Activated CD8-positive, alpha-beta T cell treated with anti-CD3 and anti-CD28 coated beads for 36 hours (primary cell): ENCODE data around the gene BRPF1. TPM values are rescaled to one million over a fixed set of nuclear protein-coding genes. Genes with fewer than 3 reads are reported as not detected.

Experiments
- ATAC-seq: fragments of 200-7000 bp; cut with Tn5 transposase; one replicate; pipeline ENCODE4 v1.10.0; 2021; ENCODE audit warnings: mild to moderate bottlenecking, moderate library complexity
- CTCF ChIA-PET: fragments of 350-600 bp; sonication (Branson Sonifier 250); formaldehyde crosslinking; loops from one replicate; lab custom pipeline; 2021; ENCODE audit warnings: antibody characterized with exemption; lab: Charles Lee
- POLR2A ChIA-PET: fragments of 350-600 bp; sonication (Branson Sonifier 250); formaldehyde crosslinking; loops from one replicate; lab custom pipeline; 2021; ENCODE audit warnings: antibody characterized with exemption; lab: Charles Lee
- DNase-seq: peaks from one replicate; pipeline ENCODE4 v3.0.0-alpha.2; 2020
- H3K27ac Mint-ChIP-seq: one replicate; pipeline ENCODE4 v1.8.0; 2021; ENCODE audit warnings: mild to moderate bottlenecking, mixed read lengths
- H3K27me3 Mint-ChIP-seq: one replicate; pipeline ENCODE4 v1.8.0; 2021; ENCODE audit warnings: mixed read lengths
- H3K36me3 Mint-ChIP-seq: one replicate; pipeline ENCODE4 v1.8.0; 2021; ENCODE audit warnings: low read depth, mixed read lengths
- H3K4me1 Mint-ChIP-seq: one replicate; pipeline ENCODE4 v1.8.0; 2021; ENCODE audit warnings: low read depth, mixed read lengths
- H3K4me3 Mint-ChIP-seq: one replicate; pipeline ENCODE4 v1.8.0; 2021; ENCODE audit warnings: mild to moderate bottlenecking, moderate library complexity, mixed read lengths
- H3K9me3 Mint-ChIP-seq: one replicate; pipeline ENCODE4 v1.8.0; 2021; ENCODE audit warnings: mixed read lengths
- CTCF ChIP-seq: fragments of 200-600 bp; IDR thresholded peaks from one replicate; pipeline ENCODE4 v1.8.0; 2022; ENCODE audit warnings: antibody characterized with exemption, mild to moderate bottlenecking
- intact Hi-C: fragments of 100-400 bp; cut with micrococcal nuclease; formaldehyde crosslinking; loops from one replicate; pipeline ENCODE4 v1.10.0; 2022
- total RNA-seq, 2 experiments: library from RNA; stranded (reverse); gene quantifications; one replicate each; pipeline ENCODE4 v1.2.3, GENCODE V29; 2021

The BRPF1 gene
- total RNA-seq, 2 experiments from 2014 or later, result 28.2 to 32.3 TPM

- Mint-ChIP-seq H3K27me3 (no peaks in the 10 kb centered on the region), H3K4me3 (no peak overlapping the region), H3K36me3 (peaks cover 57% of the 10 kb centered on the region), H3K4me1 (peaks cover 16% of the 10 kb centered on the region), H3K27ac (no peak overlapping the region), H3K9me3 (no peaks in the 10 kb centered on the region)
- ATAC-seq (no peak), DNase-seq (no peak)
- intact Hi-C loops, result no loop called here
- ChIA-PET POLR2A (interaction anchor here (0.9 to 3.4 kb wide), 3 partner anchors 8 to 11 kb away, joined by 3 to 23 read pairs (median 5); partner anchors contain the start of gene BRPF1), CTCF (interaction anchor here (1.2 to 2.0 kb wide), 2 partner anchors 11 to 17 kb away, joined by 5 to 9 read pairs; no protein-coding TSS in a partner anchor)
- TF ChIP-seq CTCF, result no peak
Measured at GRCh38 chr3:9744162-9744561, 12.6 kb downstream of the BRPF1 start.

DNA sequence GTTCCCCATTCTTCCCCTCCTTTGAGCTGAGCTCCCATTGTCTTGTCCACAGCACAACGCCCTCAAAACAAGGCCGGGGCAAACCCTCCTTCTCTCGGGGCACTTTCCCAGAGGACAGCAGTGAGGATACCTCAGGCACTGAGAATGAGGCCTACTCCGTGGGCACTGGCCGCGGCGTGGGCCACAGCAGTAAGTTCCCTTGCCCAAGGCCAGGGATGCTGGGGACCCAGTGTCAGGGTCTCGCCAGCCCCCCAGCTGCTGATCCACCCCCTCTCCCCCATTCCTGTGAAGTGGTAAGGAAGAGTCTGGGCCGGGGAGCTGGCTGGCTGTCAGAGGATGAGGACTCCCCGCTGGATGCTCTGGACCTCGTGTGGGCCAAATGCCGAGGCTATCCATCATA is 14.0 kb downstream of the BRPF1 start:
- H3K27ac Mint-ChIP-seq, result no peak overlapping the region
- POLR2A ChIA-PET, result interaction anchor here (0.7 to 7.4 kb wide), 4 partner anchors 9 to 15 kb away, joined by 3 to 50 read pairs (median 6); partner anchors contain the start of gene BRPF1

GRCh38 chr3:9746330-9746729 is 14.8 kb downstream of the BRPF1 start:
- Mint-ChIP-seq H3K4me3 (no peak overlapping the region), H3K36me3 (peaks cover 62% of the 10 kb centered on the region), H3K4me1 (peaks cover 22% of the 10 kb centered on the region), H3K9me3 (no peaks in the 10 kb centered on the region), H3K27me3 (no peaks in the 10 kb centered on the region), H3K27ac (peak overlapping the region; percentile 74)
- POLR2A ChIA-PET, result interaction anchor here (0.9 to 7.4 kb wide), 4 partner anchors 8 to 34 kb away, joined by 3 to 50 read pairs (median 6); partner anchors contain the start of gene BRPF1
- TF ChIP-seq CTCF, result no peak
- CTCF ChIA-PET, result interaction anchor here (1.0 to 1.6 kb wide), 3 partner anchors 9 to 19 kb away, joined by 4 to 7 read pairs (median 4); no protein-coding TSS in a partner anchor
- DNase-seq (peak; percentile 67), ATAC-seq (no peak)
- intact Hi-C loops, result no loop called here

More for the DNA sequence above, 14.0 kb downstream of the BRPF1 start:
- Mint-ChIP-seq H3K36me3 (peaks cover 58% of the 10 kb centered on the region), H3K4me1 (peaks cover 19% of the 10 kb centered on the region), H3K4me3 (no peak overlapping the region), H3K27me3 (no peaks in the 10 kb centered on the region), H3K9me3 (no peaks in the 10 kb centered on the region)
- CTCF ChIA-PET, result interaction anchor here (1.4 to 1.6 kb wide), 2 partner anchors 9 to 18 kb away, joined by 4 to 7 read pairs; no protein-coding TSS in a partner anchor
- DNase-seq, result no peak
- TF ChIP-seq CTCF, result no peak
- intact Hi-C loops, result no loop called here
- no peak for ATAC-seq

- TF ChIP-seq CTCF, result no peak
- Mint-ChIP-seq H3K9me3 (no peaks in the 10 kb centered on the region), H3K27me3 (no peaks in the 10 kb centered on the region), H3K4me3 (no peak overlapping the region), H3K36me3 (peaks cover 66% of the 10 kb centered on the region), H3K27ac (peak overlapping the region; percentile 74), H3K4me1 (peaks cover 31% of the 10 kb centered on the region)
- DNase-seq, result no peak
- ATAC-seq, result no peak
- intact Hi-C loops, result no loop called here
- ChIA-PET POLR2A (interaction anchor here (1.2 to 7.4 kb wide), 3 partner anchors 15 to 33 kb away, joined by 4 to 50 read pairs (median 5); partner anchors contain the start of gene BRPF1), CTCF (no interaction called here)
Measured at GRCh38 chr3:9747267-9747666, 15.7 kb downstream of the BRPF1 start.

DNA sequence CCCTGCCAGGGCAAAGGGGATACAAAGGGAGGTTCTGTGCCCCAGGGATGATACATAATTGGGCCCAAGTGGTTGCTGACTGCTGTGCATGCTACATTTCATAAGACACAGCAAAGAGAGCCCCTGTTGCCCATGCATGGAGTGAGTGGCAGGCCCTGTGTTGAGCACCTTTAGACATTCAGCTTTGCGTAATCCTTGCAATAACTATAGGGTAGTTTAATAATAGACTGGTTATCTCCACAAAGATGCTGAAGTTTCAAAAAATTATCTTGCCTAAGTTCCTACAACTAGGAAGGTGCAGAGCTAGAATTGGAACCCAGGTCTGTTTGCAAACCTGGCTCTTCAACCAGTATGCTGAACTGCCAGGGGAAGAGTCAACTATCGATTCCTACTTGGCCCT is 16.5 kb downstream of the BRPF1 start:
- POLR2A ChIA-PET, result interaction anchor here (1.1 to 7.4 kb wide), 3 partner anchors 10 to 21 kb away, joined by 3 to 50 read pairs (median 4); partner anchors contain the start of gene BRPF1
- Mint-ChIP-seq H3K27me3 (no peaks in the 10 kb centered on the region), H3K36me3 (peaks cover 70% of the 10 kb centered on the region), H3K27ac (no peak overlapping the region), H3K4me3 (no peak overlapping the region), H3K9me3 (no peaks in the 10 kb centered on the region), H3K4me1 (peaks cover 35% of the 10 kb centered on the region)
- CTCF ChIA-PET, result interaction anchor here (3.2 kb wide), 1 partner anchor 21 kb away, joined by 15 read pairs; no protein-coding TSS in a partner anchor
- intact Hi-C loops, result no loop called here
- no peak for DNase-seq
- no peak for ATAC-seq
- no peak for TF ChIP-seq CTCF
